HepG2 (cell line): ENCODE measurements around the gene PHKG2. TPM values are rescaled to one million over a fixed set of nuclear protein-coding genes. Genes with fewer than 3 reads are reported as not detected.

Source experiments
- ATAC-seq: fragments of 200-7000 bp; cut with Tn5 transposase; 3 replicates; pipeline ENCODE4 v1.9.1; 2020; ENCODE audit warnings: mild to moderate bottlenecking, moderate library complexity
- BruUV-seq: library from RNA; stranded (reverse); fragments of 400-500 nt; replicated peaks from 2 replicates; lab custom pipeline; 2021; lab: Mats Ljungman, UMichigan
- CTCF ChIA-PET: fragments of 300-600 bp; formaldehyde crosslinking; extraction: SDS; loops from one replicate; lab custom pipeline; 2021; ENCODE audit warnings: low total read pairs, inconsistent platforms, low intra/inter-chr PET ratio; lab: Yijun Ruan, JAX
- POLR2A ChIA-PET: fragments of 350-600 bp; sonication (Branson Sonifier 250); formaldehyde crosslinking; loops from one replicate; lab custom pipeline; 2020; ENCODE audit warnings: antibody characterized with exemption, inconsistent platforms; lab: Yijun Ruan, JAX
- DNase-seq: peaks from one replicate; pipeline ENCODE4 v3.0.0-alpha.2; 2015; ENCODE audit warnings: low spot score
- FAIRE-seq: peaks from 3 replicates; lab custom pipeline; 2011; peaks lifted over from hg19 to GRCh38; lab: Jason Lieb, UNC
- H2AFZ ChIP-seq: one replicate; pipeline ENCODE4 v1.6.1; 2011; ENCODE audit warnings: low read length, inconsistent platforms
- H3K27ac ChIP-seq: fragments of 300-600 bp; 3 replicates; pipeline ENCODE4 v1.8.0; 2011; ENCODE audit warnings: mixed run types, mild to moderate bottlenecking, mixed read lengths, low read length, inconsistent platforms; ENCODE audit not compliant: insufficient read depth; ENCODE audit errors: extremely low read length
- H3K27me3 ChIP-seq, 2 experiments: fragments of 200-600 bp in 1 of 2; 2 replicates in 1 of 2; 3 replicates in 1 of 2; pipeline versions ENCODE4 v1.6.0 to v1.8.0; 2011; ENCODE audit warnings: low read length in 2 of 2, mild to moderate bottlenecking in 2 of 2, moderate library complexity in 2 of 2, inconsistent platforms in 1 of 2; ENCODE audit not compliant: insufficient read depth in 2 of 2, control insufficient read depth in 1 of 2
- H3K36me3 ChIP-seq, 2 experiments: fragments of 200-600 bp in 1 of 2; replicated peaks in 1 of 2; 2 replicates in 1 of 2; 3 replicates in 1 of 2; pipeline versions ENCODE4 v1.5.1 to v1.8.0; 2011; ENCODE audit warnings: low read length in 2 of 2, inconsistent platforms in 1 of 2; ENCODE audit not compliant: insufficient read depth in 2 of 2, control insufficient read depth in 1 of 2
- H3K4me1 ChIP-seq: 2 replicates; pipeline ENCODE4 v1.5.1; 2012; ENCODE audit warnings: low read length, inconsistent platforms; ENCODE audit not compliant: insufficient read depth
- H3K4me2 ChIP-seq: 2 replicates; pipeline ENCODE4 v1.6.0; 2011; ENCODE audit warnings: low read depth, low read length, inconsistent platforms
- H3K4me3 ChIP-seq, 3 experiments: fragments of 200-600 bp in 1 of 3; sonication (generic), shearing (Covaris generic) in 1 of 3; replicated peaks in 1 of 3; 2 replicates each; pipeline ENCODE4 v1.5.1; 2011 to 2016; ENCODE audit warnings: low read length in 3 of 3, inconsistent platforms in 2 of 3, low read depth in 2 of 3, mild to moderate bottlenecking in 2 of 3, control low read depth in 1 of 3, mixed read lengths in 1 of 3; ENCODE audit not compliant: insufficient read depth in 1 of 3
- H3K79me2 ChIP-seq: one replicate; pipeline ENCODE4 v1.6.1; 2011; ENCODE audit warnings: low read length, inconsistent platforms; ENCODE audit not compliant: insufficient read depth
- H3K9ac ChIP-seq: 2 replicates; pipeline ENCODE4 v1.6.0; 2011; ENCODE audit warnings: mild to moderate bottlenecking, low read depth, low read length, inconsistent platforms; ENCODE audit not compliant: insufficient read depth
- H3K9me3 ChIP-seq: 2 replicates; pipeline ENCODE4 v1.5.1; 2012; ENCODE audit warnings: mild to moderate bottlenecking, low read length
- H4K20me1 ChIP-seq: 2 replicates; pipeline ENCODE4 v1.6.0; 2011; ENCODE audit warnings: inconsistent platforms, mild to moderate bottlenecking, low read length, moderate library complexity; ENCODE audit not compliant: insufficient read depth
- ETS1 ChIP-seq: sonication (generic); formaldehyde crosslinking; IDR thresholded peaks from 2 replicates; pipeline ENCODE4 v1.4.0; 2020; ENCODE audit warnings: missing genetic modification reagents
- ETV6 ChIP-seq: sonication (generic); formaldehyde crosslinking; conservative IDR thresholded peaks from 2 replicates; pipeline ENCODE4 v1.4.0; 2020; ENCODE audit warnings: missing genetic modification reagents
- GATAD2A ChIP-seq: IDR thresholded peaks from 2 replicates; pipeline ENCODE4 v1.6.1; 2016
- HIC2 ChIP-seq: sonication (generic); formaldehyde crosslinking; IDR thresholded peaks from 2 replicates; pipeline ENCODE4 v1.9.0; 2022; ENCODE audit warnings: low read depth, missing genetic modification reagents
- HNF4G ChIP-seq, 2 experiments: sonication (generic) in 1 of 2; formaldehyde crosslinking in 1 of 2; IDR thresholded peaks; 2 replicates each; pipeline versions ENCODE4 v1.4.0 to v1.6.1; 2011 to 2020; ENCODE audit warnings: borderline replicate concordance in 2 of 2, low read depth in 2 of 2, mild to moderate bottlenecking in 2 of 2, low read length in 1 of 2, missing genetic modification reagents in 1 of 2, moderate library complexity in 1 of 2
- MIXL1 ChIP-seq: IDR thresholded peaks from 2 replicates; pipeline ENCODE4 v1.6.1; 2016
- NKX3-1 ChIP-seq: sonication (generic); formaldehyde crosslinking; IDR thresholded peaks from 2 replicates; pipeline ENCODE4 v1.5.0; 2020; ENCODE audit warnings: missing genetic modification reagents
- NR1H2 ChIP-seq: sonication (generic); formaldehyde crosslinking; IDR thresholded peaks from 2 replicates; pipeline ENCODE4 v1.8.1; 2022; ENCODE audit warnings: low read depth, missing genetic modification reagents, borderline replicate concordance
- POLR2A ChIP-seq, 2 experiments: IDR thresholded peaks; 2 replicates each; pipeline ENCODE4 v1.6.1; 2011; ENCODE audit warnings: low read depth in 2 of 2, low read length in 2 of 2, mild to moderate bottlenecking in 1 of 2, moderate library complexity in 1 of 2; ENCODE audit not compliant: insufficient read depth in 1 of 2
- SCMH1 ChIP-seq: sonication (generic); formaldehyde crosslinking; IDR thresholded peaks from 2 replicates; pipeline ENCODE4 v1.9.0; 2021; ENCODE audit warnings: missing genetic modification reagents, mild to moderate bottlenecking, borderline replicate concordance
- SMAD1 ChIP-seq: sonication (generic); formaldehyde crosslinking; IDR thresholded peaks from 2 replicates; pipeline ENCODE4 v1.4.0; 2020; ENCODE audit warnings: missing genetic modification reagents, low read depth, mild to moderate bottlenecking, borderline replicate concordance
- SP1 ChIP-seq, 2 experiments: fragments of 450-650 bp in 1 of 2; sonication (generic) in 1 of 2; formaldehyde crosslinking in 1 of 2; IDR thresholded peaks; 2 replicates each; pipeline versions ENCODE4 v1.4.0 to v1.6.1; 2016 to 2020; ENCODE audit warnings: missing genetic modification reagents in 1 of 2
- SSRP1 ChIP-seq: IDR thresholded peaks from 2 replicates; pipeline ENCODE4 v1.6.1; 2016; ENCODE audit warnings: control low read depth
- TBL1XR1 ChIP-seq: fragments of 150-350 bp; IDR thresholded peaks from 2 replicates; pipeline ENCODE4 v1.6.1; 2014; ENCODE audit warnings: borderline replicate concordance, low read length; ENCODE audit not compliant: partially characterized antibody
- TBX3 ChIP-seq: fragments of 450-650 bp; IDR thresholded peaks from 2 replicates; pipeline ENCODE4 v1.6.1; 2017; ENCODE audit warnings: antibody characterized with exemption, mild to moderate bottlenecking, inconsistent platforms, borderline replicate concordance
- U2AF1 ChIP-seq: fragments of 200-400 bp; formaldehyde crosslinking; optimal IDR thresholded peaks from 2 replicates; pipeline ENCODE3; 2017; ENCODE audit warnings: mild to moderate bottlenecking, low read depth, low read length
- ZBTB21 ChIP-seq: sonication (generic); formaldehyde crosslinking; IDR thresholded peaks from 2 replicates; pipeline ENCODE4 v1.4.0; 2020; ENCODE audit warnings: missing genetic modification reagents
- ZNF251 ChIP-seq: sonication (generic); formaldehyde crosslinking; IDR thresholded peaks from 2 replicates; pipeline ENCODE4 v1.9.0; 2021; ENCODE audit warnings: mild to moderate bottlenecking, missing genetic modification reagents
- ZNF282 ChIP-seq: fragments of 450-650 bp; IDR thresholded peaks from 2 replicates; pipeline ENCODE4 v1.6.1; 2018; ENCODE audit not compliant: partially characterized antibody
- ZNF546 ChIP-seq: sonication (generic); formaldehyde crosslinking; conservative IDR thresholded peaks from 2 replicates; pipeline ENCODE4 v1.8.1; 2023; ENCODE audit warnings: mild to moderate bottlenecking, missing genetic modification reagents
- ZNF782 ChIP-seq: sonication (generic); formaldehyde crosslinking; IDR thresholded peaks from 2 replicates; pipeline ENCODE4 v1.4.0; 2020; ENCODE audit warnings: missing genetic modification reagents, mild to moderate bottlenecking, borderline replicate concordance
- ZNF816 ChIP-seq: sonication (generic); formaldehyde crosslinking; IDR thresholded peaks from 2 replicates; pipeline ENCODE4 v1.8.0; 2022; ENCODE audit warnings: missing genetic modification reagents, mild to moderate bottlenecking, borderline replicate concordance
- ZNF878 ChIP-seq: sonication (generic); formaldehyde crosslinking; IDR thresholded peaks from 2 replicates; pipeline ENCODE4 v1.8.1; 2023; ENCODE audit warnings: mild to moderate bottlenecking, missing genetic modification reagents, moderate library complexity
- WGBS: methylation state at CpG from one replicate; pipeline ENCODE4 v1.1.6; 2017; ENCODE audit warnings: low lambda C conversion rate; 5-methylcytosine and 5-hydroxymethylcytosine counted together
- in situ Hi-C: cut with HindIII; loops from 2 replicates; pipeline ENCODE4 v1.10.0; 2017; ENCODE audit warnings: low pct_unique_long_range_greater_than_20kb; ENCODE audit not compliant: extremely low pct_ligation_motif_present
- intact Hi-C: fragments of 100-400 bp; cut with micrococcal nuclease; formaldehyde crosslinking; loops from one replicate; pipeline ENCODE4 v1.10.0; 2022; ENCODE audit not compliant: unreplicated experiment
- polyA plus RNA-seq, 8 experiments: library from polyadenylated mRNA; depleted of rRNA in 3 of 8; stranded (reverse) in 7 of 8; unstranded in 1 of 8; fragments of >200 nt; fragmentation: Illumina TruSeq in 4 of 8; extraction: Trizol in 4 of 8; gene quantifications; 2 replicates each; pipeline versions ENCODE4 v1.2.1 to v1.2.3, GENCODE V29; 2011 to 2016; ENCODE audit warnings: low read depth in 4 of 8, missing spikeins in 1 of 8, mixed read lengths in 1 of 8; ENCODE audit not compliant: insufficient read depth in 1 of 8
- total RNA-seq, 5 experiments: library from RNA; depleted of rRNA; stranded (reverse); fragments of >200 nt; fragmentation: Illumina TruSeq; extraction: Trizol; gene quantifications; 2 replicates each; pipeline ENCODE4 v1.2.3, GENCODE V29; 2016; ENCODE audit warnings: low read depth in 1 of 5

The PHKG2 gene
- total and polyA plus RNA-seq, 2 of the 13 experiments (the other 11 are each of a cell fraction or from before 2014, with no cell fraction given) = 37.4 to 42.1 TPM

GRCh38 chr16:30760577-30761426, 12.6 kb downstream of the PHKG2 start:
- DNase-seq = no peak
- intact Hi-C loops (no loop called here), in situ Hi-C loops (no loop called here)
- Histone ChIP-seq H3K27me3 (no peaks in the 10 kb centered on the region; a peak in 1 of 5 replicates), H3K9me3 (no peaks in the 10 kb centered on the region), H2AFZ (no peak overlapping the region), H4K20me1 (no peaks in the 10 kb centered on the region), H3K9ac (peak overlapping the region; percentile 69), H3K4me3 (peak overlapping the region; percentile 74 to 91 (median 80)), H3K79me2 (peaks cover 19% of the 10 kb centered on the region), H3K4me2 (peak overlapping the region; percentile 97), H3K27ac (no peak overlapping the region), H3K36me3 (peaks cover 19 to 38% of the 10 kb centered on the region in 2 experiments), H3K4me1 (peaks cover 29% of the 10 kb centered on the region)
- BruUV-seq = TSS peak; percentile 56
- WGBS = 36% methylated on average over 26 of the region's 26 CpGs
- CTCF ChIA-PET = no interaction called here
- POLR2A ChIA-PET = interaction anchor here (1.2 to 1.8 kb wide), 2 partner anchors 13 to 14 kb away, joined by 5 to 8 read pairs; partner anchors contain the start of gene PHKG2
- no peak for ATAC-seq
- FAIRE-seq = no peak
- no peak for TF ChIP-seq GATAD2A (CRISPR knock-in tag)
- TF ChIP-seq ZNF546 (CRISPR knock-in tag) = no peak
- TF ChIP-seq ZNF782 (CRISPR knock-in tag) = no peak
- TF ChIP-seq SMAD1 (CRISPR knock-in tag) = no peak
- 0 out of 2 replicates have a peak, but pooled peaks have one; percentile 12 for TF ChIP-seq SSRP1 (CRISPR knock-in tag)
- no peak for TF ChIP-seq SP1 (IDR thresholded peaks at IDR 0.05)
- no peak for TF ChIP-seq SP1 (CRISPR knock-in tag; IDR thresholded peaks at IDR 0.05)
- no peak for TF ChIP-seq NKX3-1 (CRISPR knock-in tag)
- 0 out of 2 replicates have a peak, but pooled peaks have one; percentile 17 for TF ChIP-seq HIC2
- TF ChIP-seq U2AF1 = peak; percentile 4
- TF ChIP-seq ZBTB21 (CRISPR knock-in tag) = 0 out of 2 replicates have a peak, but pooled peaks have one; percentile 6
- 0 out of 2 replicates have a peak, but pooled peaks have one; percentile 6 for TF ChIP-seq ETV6
- no peak for TF ChIP-seq ZNF878 (CRISPR knock-in tag)
- no peak for TF ChIP-seq HNF4G (IDR thresholded peaks at IDR 0.05; ENCODE audit: borderline replicate concordance, low read depth, low read length)
- TF ChIP-seq HNF4G (CRISPR knock-in tag; IDR thresholded peaks at IDR 0.05; ENCODE audit: borderline replicate concordance, low read depth) = no peak
- TF ChIP-seq NR1H2 (CRISPR knock-in tag) = no peak
- TF ChIP-seq MIXL1 (CRISPR knock-in tag) = no peak
- TF ChIP-seq TBX3 = no peak
- no peak for TF ChIP-seq ZNF282
- TF ChIP-seq POLR2A (IDR thresholded peaks at IDR 0.05; ENCODE audit: insufficient read depth in 1 of 2, low read depth in 2 of 2, low read length in 2 of 2) = peak in 1 of 2 experiments; percentile 39; a peak in 1 of 4 replicates
- TF ChIP-seq ETS1 (CRISPR knock-in tag) = no peak
- TF ChIP-seq TBL1XR1 = no peak
- TF ChIP-seq ZNF251 = 0 out of 2 replicates have a peak, but pooled peaks have one; percentile 50
- TF ChIP-seq SCMH1 (CRISPR knock-in tag) = no peak
- no peak for TF ChIP-seq ZNF816 (CRISPR knock-in tag)
